Stimulated activated CD8-positive, alpha-beta memory T cell treated with anti-CD3 and anti-CD28 coated beads, Interleukin-4, amount 100 ng/mL, for 24 hours (primary cell): ENCODE data around the gene STXBP6.

Source experiments
- DNase-seq: peaks from one replicate; pipeline ENCODE4 v3.0.0-alpha.2; 2020; ENCODE audit warnings: low read depth

Gene STXBP6

DNA sequence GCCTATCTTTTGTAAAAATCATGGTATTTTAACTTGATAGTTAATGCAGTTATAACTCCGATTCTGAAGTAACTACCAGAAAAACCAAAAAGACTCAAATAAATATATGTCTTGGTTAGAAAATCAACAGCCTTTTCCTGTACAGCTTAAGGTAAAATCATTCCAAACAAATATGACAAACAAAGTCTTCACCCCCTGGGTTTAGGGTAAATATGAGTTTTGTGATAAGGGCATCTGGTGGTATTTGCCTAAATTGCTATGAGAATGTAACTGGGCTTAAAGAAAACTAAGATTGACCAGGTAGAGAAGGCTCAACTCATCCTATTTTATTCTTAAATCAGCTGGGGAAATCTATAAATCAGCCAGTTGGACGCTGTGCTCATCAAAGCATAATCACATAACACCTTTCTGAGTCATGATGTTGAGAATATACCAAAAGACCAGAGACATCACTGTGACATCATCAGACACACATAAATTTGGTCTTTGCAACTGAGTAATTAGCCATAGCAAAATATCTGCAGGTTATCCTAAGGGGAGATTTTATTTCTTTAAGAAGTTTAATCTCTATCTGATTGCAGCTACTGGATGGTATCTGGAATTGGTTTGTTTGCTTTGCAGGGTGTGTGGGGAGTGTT is 133.9 kb downstream of the STXBP6 start:
- no peak for DNase-seq

- DNase-seq: no peak
Observed at GRCh38 chr14:24915403-24915921, 134.5 kb downstream of the STXBP6 start.

GRCh38 chr14:24913746-24914145 is 136.2 kb downstream of the STXBP6 start:
- DNase-seq: no peak

DNA sequence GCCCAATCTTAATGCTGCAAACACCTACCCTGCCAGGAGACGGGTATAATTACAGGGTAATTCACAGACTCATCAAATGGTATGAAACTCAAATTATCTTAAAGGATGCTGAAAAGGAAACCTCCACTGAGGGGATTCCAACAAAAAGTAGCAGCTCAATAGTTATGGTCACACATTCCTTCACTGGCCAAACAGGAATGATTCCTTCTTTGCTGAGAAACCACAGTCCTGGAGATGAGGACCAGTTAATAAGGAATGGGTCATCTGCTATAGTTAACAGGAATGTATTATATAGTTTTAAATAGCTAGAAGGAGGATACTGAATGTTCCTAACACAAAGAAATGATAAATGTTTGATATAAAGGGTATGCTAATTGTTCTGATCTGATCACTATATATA is 136.9 kb downstream of the STXBP6 start:
- DNase-seq: no peak

GRCh38 chr14:24911324-24912109 is 138.4 kb downstream of the STXBP6 start:
- no peak for DNase-seq

DNA sequence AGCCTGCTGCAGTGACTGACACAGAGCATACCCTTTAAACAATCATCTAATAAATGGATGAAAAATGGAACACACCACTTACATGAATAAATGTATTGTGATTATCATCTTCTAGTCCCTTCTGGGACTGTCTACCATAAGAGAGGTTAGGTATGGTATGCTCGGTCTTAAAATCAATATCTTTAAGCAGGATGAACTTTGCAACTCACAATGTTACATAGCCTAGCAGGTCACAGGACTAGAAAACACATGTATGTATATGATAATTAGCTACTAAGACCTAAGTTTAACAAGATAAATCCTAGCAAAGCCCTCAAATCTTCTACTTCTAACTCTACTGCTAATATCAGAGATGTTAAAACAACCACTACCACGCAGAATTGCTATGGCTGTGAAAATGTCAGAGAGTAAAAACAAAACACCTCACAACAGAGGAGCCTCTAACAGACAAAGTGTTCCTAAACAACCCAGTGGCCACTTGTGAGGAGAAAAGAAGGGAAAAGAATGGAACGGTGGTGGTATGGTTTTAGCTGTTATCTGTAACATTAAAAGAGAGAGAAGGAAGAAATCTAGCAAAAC is 139.4 kb downstream of the STXBP6 start:
- no peak for DNase-seq

DNA sequence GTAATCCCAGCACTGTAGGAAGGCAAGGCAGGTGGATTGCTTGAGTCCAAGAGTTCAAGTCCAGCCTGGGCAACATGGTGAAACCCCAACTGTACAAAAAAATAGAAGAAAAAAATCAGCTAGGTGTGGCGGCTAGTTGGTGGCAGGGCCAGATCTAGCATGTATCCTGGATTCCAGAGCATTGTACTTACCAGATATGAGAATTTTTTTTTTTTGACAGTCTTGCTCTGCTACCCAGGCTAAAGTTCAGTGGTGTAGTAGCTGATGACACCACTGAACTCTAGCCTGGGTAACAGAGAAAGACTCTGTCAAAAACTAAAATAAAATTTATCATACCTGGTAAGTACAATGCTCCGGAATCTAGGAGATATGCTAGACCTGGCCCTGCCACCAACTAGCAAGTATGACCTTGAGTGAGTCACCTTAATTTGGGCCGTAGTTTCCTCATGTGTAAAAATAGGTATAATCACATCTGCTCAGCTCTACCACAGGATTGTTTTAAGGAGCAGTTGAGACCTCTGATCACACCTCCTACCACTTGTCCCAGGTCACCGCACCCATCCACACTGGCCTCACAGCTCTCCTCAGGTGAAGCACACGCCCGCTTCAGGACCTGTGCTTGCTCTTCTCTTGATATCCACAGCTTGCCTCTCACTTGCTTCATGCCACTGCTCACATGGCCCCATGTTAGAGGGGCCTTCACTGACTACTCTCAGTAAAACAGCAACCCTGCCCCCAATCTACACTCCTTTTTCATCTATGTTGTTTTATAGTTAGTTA is 140.2 kb downstream of the STXBP6 start:
- no peak for DNase-seq

- DNase-seq: no peak
Observed at GRCh38 chr14:24908592-24909236, 141.2 kb downstream of the STXBP6 start.

- no peak for DNase-seq
Observed at GRCh38 chr14:24904533-24904932, 145.4 kb downstream of the STXBP6 start.

DNA sequence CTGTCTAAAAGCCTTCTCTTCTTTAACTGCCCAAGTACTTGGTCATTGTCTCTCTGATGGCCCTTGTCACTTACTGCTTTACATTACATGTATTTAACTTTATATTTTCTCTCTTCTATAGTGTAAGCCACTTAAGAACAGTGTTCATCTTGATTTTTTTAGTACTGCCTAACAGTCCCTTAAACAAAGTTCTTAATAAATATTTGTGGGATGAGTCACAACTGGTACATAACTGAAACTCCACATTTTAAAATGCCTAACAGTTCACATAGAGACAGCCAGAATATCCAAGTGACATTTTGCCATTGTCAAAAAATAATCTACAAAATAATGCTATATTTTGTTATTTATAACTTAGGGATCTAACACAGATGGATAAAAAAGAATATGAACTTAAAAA is 146.6 kb downstream of the STXBP6 start:
- no peak for DNase-seq

- no peak for DNase-seq
Observed at GRCh38 chr14:24900269-24901100, 149.5 kb downstream of the STXBP6 start.

- no peak for DNase-seq
Observed at GRCh38 chr14:24897793-24898192, 152.2 kb downstream of the STXBP6 start.

DNA sequence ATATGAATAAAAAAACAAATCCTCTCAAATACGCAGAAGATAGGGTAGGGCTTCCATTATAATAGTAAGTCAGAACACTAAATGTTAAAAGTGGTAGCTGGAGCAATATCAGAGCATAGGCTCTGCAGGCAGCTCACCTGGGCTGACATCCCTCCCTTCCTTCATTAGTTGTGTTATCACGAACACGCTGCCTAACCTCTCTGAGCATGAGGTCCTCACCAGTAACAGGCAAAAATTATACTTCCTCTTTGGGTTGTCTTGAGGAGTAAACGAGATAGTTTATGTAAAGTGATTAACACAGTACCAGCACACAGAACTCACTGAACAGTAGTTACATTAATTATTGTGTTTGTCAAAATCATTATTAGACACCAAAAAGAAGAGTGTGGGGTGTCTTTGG is 154.3 kb downstream of the STXBP6 start:
- DNase-seq: no peak

- no peak for DNase-seq
Observed at GRCh38 chr14:24895243-24895583, 154.7 kb downstream of the STXBP6 start.

DNA sequence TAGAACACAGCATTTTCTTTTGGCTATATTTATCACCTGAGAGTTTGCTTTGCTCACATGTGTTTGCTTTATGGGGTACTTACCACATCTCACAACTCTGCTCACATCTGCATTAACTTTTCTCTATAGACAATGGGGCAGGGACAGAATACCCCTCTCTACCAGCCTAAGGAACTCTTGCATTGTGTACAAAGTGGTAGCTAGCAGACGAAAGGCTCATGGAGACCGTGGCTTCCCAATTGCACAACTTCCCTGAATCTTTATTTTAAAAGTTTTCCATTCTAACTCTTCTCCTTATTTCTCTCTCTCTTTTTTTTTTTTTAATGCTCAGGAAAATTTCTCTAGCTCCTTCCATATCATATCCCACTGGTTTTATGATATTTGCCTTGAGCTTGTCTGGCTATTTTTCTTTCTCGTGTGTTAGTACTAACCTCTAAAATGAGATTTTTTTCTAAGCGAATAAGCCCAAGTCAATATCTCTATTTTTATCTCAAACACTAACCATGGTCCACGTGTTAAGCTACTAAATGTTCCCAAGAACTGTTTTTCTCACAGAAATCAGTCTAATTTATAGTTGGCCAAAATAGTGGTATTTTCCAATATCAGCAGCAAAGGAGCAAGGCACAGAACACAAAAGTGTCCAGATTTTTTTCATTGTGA is 155.2 kb downstream of the STXBP6 start:
- DNase-seq: no peak

DNA sequence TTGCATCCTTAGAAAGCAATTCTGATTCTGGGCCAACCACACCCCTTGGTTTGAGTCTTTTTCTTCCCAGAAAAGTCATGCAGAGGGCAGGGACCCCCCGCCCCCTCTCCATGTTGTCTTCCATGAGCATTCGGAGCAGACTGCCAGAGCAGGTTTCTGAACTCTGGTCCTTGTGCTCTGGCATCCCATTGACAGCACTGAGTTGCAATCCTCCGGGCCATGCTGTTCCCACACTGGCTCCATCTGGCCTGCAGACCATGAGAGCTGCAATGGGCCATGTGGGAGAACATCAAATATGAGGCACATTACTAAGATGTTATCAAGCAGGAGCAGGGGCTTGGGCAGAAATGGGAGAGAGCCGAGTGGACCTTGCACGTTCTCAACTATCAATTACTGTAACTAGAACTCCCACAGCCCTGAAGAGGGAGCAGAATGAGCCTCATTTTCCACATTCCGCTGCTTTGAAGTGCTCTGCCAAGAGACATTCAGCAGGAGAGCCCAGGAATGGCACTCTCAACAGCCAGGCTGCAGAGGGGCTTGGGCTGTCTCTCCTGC is 157.4 kb downstream of the STXBP6 start:
- DNase-seq: no peak

DNA sequence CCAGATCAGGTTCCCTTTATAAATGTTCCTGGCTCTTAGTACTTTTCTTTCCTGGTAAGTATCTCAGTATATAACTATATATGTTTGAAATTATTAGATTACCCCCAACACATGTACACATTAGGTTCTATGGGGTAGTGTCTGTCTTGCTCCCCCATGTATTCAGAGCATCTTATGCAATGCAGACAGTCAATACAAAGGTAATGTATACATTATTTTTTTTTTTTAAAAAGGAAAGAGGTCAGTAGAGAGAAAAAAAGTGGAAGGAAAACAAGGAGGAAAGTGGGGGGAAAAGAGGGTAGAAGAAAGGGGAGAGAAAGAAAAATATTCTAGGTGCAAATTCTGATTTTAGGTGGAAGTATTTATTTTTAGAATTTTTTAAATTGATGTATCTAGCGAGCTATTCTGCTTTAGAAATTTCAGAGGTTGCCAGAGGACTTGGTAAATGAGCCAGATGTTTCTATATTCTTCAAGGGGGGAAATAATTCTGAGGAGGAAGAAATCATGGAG is 157.9 kb downstream of the STXBP6 start:
- DNase-seq: no peak

GRCh38 chr14:24890716-24891115 is 159.2 kb downstream of the STXBP6 start:
- no peak for DNase-seq

DNA sequence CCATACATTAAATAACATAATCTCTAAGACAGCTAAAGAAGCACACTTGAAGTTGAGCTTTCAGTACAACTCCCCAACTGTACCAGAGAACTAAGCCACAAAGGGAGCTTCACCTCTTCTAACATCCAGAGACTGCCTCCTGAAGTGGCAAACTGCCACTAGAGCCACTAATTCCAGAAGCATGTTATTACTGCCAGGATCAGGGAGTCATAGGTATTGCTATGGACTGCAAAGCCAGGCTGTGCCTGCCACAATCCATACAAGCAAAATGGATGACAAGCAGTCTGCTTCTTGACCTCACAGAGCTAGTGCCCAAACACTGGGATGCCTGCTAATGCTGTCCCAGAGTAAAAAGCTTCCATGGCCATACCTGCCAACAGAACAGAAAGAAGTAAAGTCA is 160.1 kb downstream of the STXBP6 start:
- DNase-seq: no peak

GRCh38 chr14:24888532-24888931 is 161.4 kb downstream of the STXBP6 start:
- DNase-seq: no peak
